K562 (cell line): ENCODE data around the gene DIAPH1. TPM values are rescaled to one million over a fixed set of nuclear protein-coding genes. Genes with fewer than 3 reads are reported as not detected.

Experiments used
- ATAC-seq: fragments of 200-7000 bp; cut with Tn5 transposase; 3 replicates; pipeline ENCODE4 v1.9.1; 2020; ENCODE audit warnings: moderate library complexity
- BruUV-seq: library from RNA; stranded (reverse); fragments of 400-500 nt; replicated peaks from 2 replicates; lab custom pipeline; 2021; lab: Mats Ljungman, UMichigan
- CTCF ChIA-PET: fragments of 300-600 bp; formaldehyde crosslinking; extraction: SDS; loops from one replicate; lab custom pipeline; 2021; ENCODE audit warnings: low intra/inter-chr PET ratio; lab: Yijun Ruan, JAX
- POLR2A ChIA-PET: fragments of 300-600, 350-650 bp; sonication (Branson Sonifier 250); formaldehyde crosslinking; extraction: SDS; loops from one replicate; lab custom pipeline; 2021; ENCODE audit warnings: antibody characterized with exemption, inconsistent platforms; lab: Yijun Ruan, JAX
- DNase-seq, 4 experiments: peaks; one replicate each; pipeline versions ENCODE4 v3.0.0 to v3.0.0-alpha.2; 2011 to 2018; ENCODE audit warnings: low spot score in 3 of 4, mixed read lengths in 3 of 4; ENCODE audit errors: extremely low read depth in 1 of 4
- FAIRE-seq: peaks from 2 replicates; lab custom pipeline; 2011; peaks lifted over from hg19 to GRCh38; lab: Jason Lieb, UNC
- H2AFZ ChIP-seq: 2 replicates; pipeline ENCODE4 v1.6.0; 2011; ENCODE audit warnings: low read depth, low read length, control low read depth, inconsistent platforms
- H3K27ac ChIP-seq: fragments of 200-600 bp; 3 replicates; pipeline ENCODE4 v1.8.0; 2011; ENCODE audit warnings: low read depth, mild to moderate bottlenecking, control low read depth, inconsistent platforms, low read length, moderate library complexity, mixed read lengths; ENCODE audit errors: extremely low read depth
- H3K27me3 ChIP-seq, 2 experiments: fragments of 300-600 bp in 1 of 2; 2 replicates in 1 of 2; 3 replicates in 1 of 2; pipeline versions ENCODE4 v1.6.0 to v1.8.0; 2011; ENCODE audit warnings: inconsistent platforms in 2 of 2, low read length in 2 of 2, mild to moderate bottlenecking in 1 of 2, mixed read lengths in 1 of 2, moderate library complexity in 1 of 2; ENCODE audit not compliant: control insufficient read depth in 2 of 2, insufficient read depth in 2 of 2
- H3K36me3 ChIP-seq: fragments of 300-600 bp; 3 replicates; pipeline ENCODE4 v1.8.0; 2011; ENCODE audit warnings: mild to moderate bottlenecking, low read length, inconsistent platforms; ENCODE audit not compliant: control insufficient read depth, insufficient read depth
- H3K4me1 ChIP-seq, 2 experiments: fragments of 200-600 bp in 1 of 2; replicated peaks in 1 of 2; 2 replicates in 1 of 2; 3 replicates in 1 of 2; pipeline versions ENCODE4 v1.5.1 to v1.8.0; 2011; ENCODE audit warnings: inconsistent platforms in 2 of 2, low read length in 2 of 2, mild to moderate bottlenecking in 1 of 2, mixed read lengths in 1 of 2, moderate library complexity in 1 of 2; ENCODE audit not compliant: control insufficient read depth in 2 of 2, insufficient read depth in 2 of 2
- H3K4me2 ChIP-seq: 2 replicates; pipeline ENCODE4 v1.6.1; 2011; ENCODE audit warnings: low read length, control low read depth, inconsistent platforms, mixed read lengths; ENCODE audit not compliant: insufficient read depth
- H3K4me3 ChIP-seq: fragments of 200-600 bp; sonication (generic), shearing (Covaris generic); 2 replicates; pipeline ENCODE4 v1.5.1; 2016; ENCODE audit warnings: control low read depth, inconsistent platforms
- H3K79me2 ChIP-seq: fragments of 200-600 bp; 3 replicates; pipeline ENCODE4 v1.8.0; 2011; ENCODE audit warnings: low read length, inconsistent platforms; ENCODE audit not compliant: control insufficient read depth, insufficient read depth
- H3K9ac ChIP-seq, 2 experiments: 2 replicates each; pipeline versions ENCODE4 v1.6.0 to v1.6.1; 2011; ENCODE audit warnings: low read depth in 2 of 2, low read length in 2 of 2, control low read depth in 1 of 2, inconsistent platforms in 1 of 2, mild to moderate bottlenecking in 1 of 2, mixed read lengths in 1 of 2; ENCODE audit not compliant: insufficient read depth in 1 of 2
- H3K9me1 ChIP-seq: one replicate; pipeline ENCODE4 v1.6.0; 2011; ENCODE audit warnings: inconsistent platforms, mild to moderate bottlenecking, low read length, moderate library complexity; ENCODE audit not compliant: control insufficient read depth, insufficient read depth
- H3K9me3 ChIP-seq: replicated peaks from 2 replicates; pipeline ENCODE4 v1.5.1; 2011; ENCODE audit warnings: low read depth, low read length, inconsistent platforms; ENCODE audit not compliant: control insufficient read depth, insufficient read depth
- H4K20me1 ChIP-seq: replicated peaks from 2 replicates; pipeline ENCODE4 v1.6.1; 2011; ENCODE audit warnings: low read length, inconsistent platforms, mixed read lengths; ENCODE audit not compliant: control insufficient read depth, insufficient read depth
- CAMTA2 ChIP-seq: fragments of 250-450 bp; sonication (Bioruptor Pico); conservative IDR thresholded peaks from 2 replicates; pipeline ENCODE4 v1.5.1; 2022
- FOS ChIP-seq: IDR thresholded peaks from 3 replicates; pipeline ENCODE4 v1.6.1; 2011; ENCODE audit not compliant: insufficient read length; ENCODE audit errors: extremely low read depth
- HDAC3 ChIP-seq: fragments of 450-650 bp; IDR thresholded peaks from 2 replicates; pipeline ENCODE4 v1.6.1; 2018; ENCODE audit warnings: borderline replicate concordance, mild to moderate bottlenecking, moderate library complexity; ENCODE audit not compliant: partially characterized antibody
- HIVEP1 ChIP-seq: fragments of 250-450 bp; sonication (Bioruptor Pico); IDR thresholded peaks from 2 replicates; pipeline ENCODE4 v1.4.0; 2020; ENCODE audit warnings: mild to moderate bottlenecking
- KAT8 ChIP-seq: fragments of 450-650 bp; IDR thresholded peaks from 2 replicates; pipeline ENCODE4 v1.6.1; 2016; ENCODE audit warnings: low read depth, mild to moderate bottlenecking
- LARP7 ChIP-seq: fragments of 450-650 bp; IDR thresholded peaks from 2 replicates; pipeline ENCODE4 v1.6.1; 2016
- MED1 ChIP-seq: sonication (generic); formaldehyde crosslinking; IDR thresholded peaks from 2 replicates; pipeline ENCODE4 v1.8.1; 2023; ENCODE audit warnings: missing genetic modification reagents, borderline replicate concordance
- MEF2D ChIP-seq: conservative IDR thresholded peaks from 2 replicates; pipeline ENCODE4 v1.6.1; 2016; ENCODE audit warnings: low read depth, missing genetic modification characterization, missing compliant biosample characterization
- MTA3 ChIP-seq: fragments of 450-650 bp; formaldehyde crosslinking; IDR thresholded peaks from 2 replicates; pipeline ENCODE4 v1.6.1; 2017; ENCODE audit warnings: mild to moderate bottlenecking, borderline replicate concordance
- POU5F1 ChIP-seq: fragments of 150-350 bp; IDR thresholded peaks from 2 replicates; pipeline ENCODE4 v1.6.1; 2014; ENCODE audit warnings: borderline replicate concordance, low read length, low read depth, mild to moderate bottlenecking; ENCODE audit not compliant: partially characterized antibody
- in situ Hi-C: fragments of 300-500 bp; cut with MboI; formaldehyde crosslinking; loops from 4 replicates; pipeline ENCODE4 v1.15.0; 2018; ENCODE audit warnings: inconsistent platforms, mixed read lengths
- intact Hi-C: fragments of 100-400 bp; cut with micrococcal nuclease; formaldehyde crosslinking; loops from 2 replicates; pipeline ENCODE4 v1.14.2; 2022
- polyA plus RNA-seq, 8 experiments: library from polyadenylated mRNA; depleted of rRNA in 4 of 8; stranded (reverse) in 5 of 8; unstranded in 3 of 8; fragments of >200 nt; fragmentation: Nextera tagmentation in 2 of 8; fragmentation: Illumina TruSeq in 1 of 8; extraction: Ambion mirVana in 2 of 8; extraction: Trizol in 1 of 8; gene quantifications; 2 replicates each; pipeline versions ENCODE4 v1.2.1 to v1.2.3, GENCODE V29; 2011 to 2014; ENCODE audit warnings: inconsistent platforms in 1 of 8, missing spikeins in 1 of 8
- total RNA-seq, 7 experiments: library from RNA; depleted of rRNA in 6 of 7; stranded (reverse); fragments of >200 nt in 6 of 7; fragmentation: Illumina TruSeq in 2 of 7; extraction: Trizol in 2 of 7; gene quantifications; 2 replicates each; pipeline versions ENCODE4 v1.2.1 to v1.2.3, GENCODE V29; 2011 to 2021; ENCODE audit warnings: low replicate concordance in 1 of 7
- TF ChIP-seq, protein P1 (sequence below): sonication (generic); formaldehyde crosslinking; IDR thresholded peaks from 2 replicates; pipeline ENCODE4 v1.8.0; 2022; ENCODE audit warnings: missing genetic modification reagents, mild to moderate bottlenecking, borderline replicate concordance
- TF ChIP-seq, protein P2 (sequence below): fragments of 250-450 bp; sonication (Bioruptor Pico); IDR thresholded peaks from 2 replicates; pipeline ENCODE4 v1.5.0; 2021; ENCODE audit warnings: mild to moderate bottlenecking, moderate library complexity
- TF ChIP-seq, protein P3 (sequence below): sonication (generic); formaldehyde crosslinking; IDR thresholded peaks from 2 replicates; pipeline ENCODE4 v1.8.0; 2022; ENCODE audit warnings: mild to moderate bottlenecking, low read depth, missing genetic modification reagents
- TF ChIP-seq, protein P4 (sequence below): sonication (generic); formaldehyde crosslinking; IDR thresholded peaks from 2 replicates; pipeline ENCODE4 v1.8.1; 2023; ENCODE audit warnings: mild to moderate bottlenecking, missing genetic modification reagents, moderate library complexity

DIAPH1 gene
- total and polyA plus RNA-seq, 9 of the 15 experiments (the other 6 are each of a cell fraction or from before 2014, with no cell fraction given), result 60.8 to 328 (median 97.8) TPM

DNA sequence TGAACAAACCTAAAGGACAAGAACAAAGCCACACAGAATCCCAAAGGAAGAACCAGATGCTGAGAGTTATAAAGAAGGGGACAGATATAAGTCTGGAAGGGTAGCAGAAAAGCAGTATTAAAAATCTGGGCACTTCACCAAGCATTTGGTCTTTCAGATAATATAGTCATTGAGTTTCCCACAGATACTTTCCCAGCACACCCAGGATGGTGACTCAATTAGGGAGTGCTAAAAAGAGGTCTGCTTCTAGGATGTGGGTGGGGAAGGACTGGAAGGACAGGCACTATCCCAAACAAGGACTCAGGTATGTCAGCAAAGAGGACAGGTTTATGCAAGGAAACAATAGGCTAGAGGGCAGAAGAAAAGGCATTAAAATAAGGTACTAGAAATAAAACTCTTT is 59.3 kb downstream of the DIAPH1 start:
- DNase-seq (no peak), ATAC-seq (no peak), FAIRE-seq (no peak)
- POLR2A ChIA-PET, result interaction anchor here (0.6 kb wide), 1 partner anchor 215 kb away, joined by 3 read pairs; no protein-coding TSS in a partner anchor
- Histone ChIP-seq H3K4me1 (peaks cover 0 to 1% of the 10 kb centered on the region in 2 experiments; a peak in 1 of 5 replicates), H3K4me3 (no peak overlapping the region), H3K36me3 (peaks cover 98% of the 10 kb centered on the region), H3K9me1 (no peaks in the 10 kb centered on the region), H3K27ac (no peak overlapping the region), H3K9ac (no peak overlapping the region), H3K4me2 (no peak overlapping the region), H4K20me1 (no peaks in the 10 kb centered on the region), H3K79me2 (peaks cover 51% of the 10 kb centered on the region), H3K9me3 (no peaks in the 10 kb centered on the region), H2AFZ (no peak overlapping the region), H3K27me3 (no peaks in the 10 kb centered on the region)
- CTCF ChIA-PET, result interaction anchor here (1.0 kb wide), 1 partner anchor 239 kb away, joined by 4 read pairs; the partner anchor contains the start of gene TAF7
- intact Hi-C loops (loop anchor here (2.0 kb wide), 2 partner anchors 139 to 347 kb away; partner anchors contain the start of genes PCDHB13 and PCDHGA11), in situ Hi-C loops (no loop called here)
- BruUV-seq, result no TSS peak
- TF ChIP-seq MTA3 (no peak), HDAC3 (no peak), CAMTA2 (CRISPR knock-in tag) (no peak), POU5F1 (no peak), LARP7 (no peak), MEF2D (tag) (no peak), FOS (no peak), KAT8 (no peak), MED1 (CRISPR knock-in tag) (no peak), HIVEP1 (CRISPR knock-in tag) (no peak)
- TF ChIP-seq, protein P1, sequence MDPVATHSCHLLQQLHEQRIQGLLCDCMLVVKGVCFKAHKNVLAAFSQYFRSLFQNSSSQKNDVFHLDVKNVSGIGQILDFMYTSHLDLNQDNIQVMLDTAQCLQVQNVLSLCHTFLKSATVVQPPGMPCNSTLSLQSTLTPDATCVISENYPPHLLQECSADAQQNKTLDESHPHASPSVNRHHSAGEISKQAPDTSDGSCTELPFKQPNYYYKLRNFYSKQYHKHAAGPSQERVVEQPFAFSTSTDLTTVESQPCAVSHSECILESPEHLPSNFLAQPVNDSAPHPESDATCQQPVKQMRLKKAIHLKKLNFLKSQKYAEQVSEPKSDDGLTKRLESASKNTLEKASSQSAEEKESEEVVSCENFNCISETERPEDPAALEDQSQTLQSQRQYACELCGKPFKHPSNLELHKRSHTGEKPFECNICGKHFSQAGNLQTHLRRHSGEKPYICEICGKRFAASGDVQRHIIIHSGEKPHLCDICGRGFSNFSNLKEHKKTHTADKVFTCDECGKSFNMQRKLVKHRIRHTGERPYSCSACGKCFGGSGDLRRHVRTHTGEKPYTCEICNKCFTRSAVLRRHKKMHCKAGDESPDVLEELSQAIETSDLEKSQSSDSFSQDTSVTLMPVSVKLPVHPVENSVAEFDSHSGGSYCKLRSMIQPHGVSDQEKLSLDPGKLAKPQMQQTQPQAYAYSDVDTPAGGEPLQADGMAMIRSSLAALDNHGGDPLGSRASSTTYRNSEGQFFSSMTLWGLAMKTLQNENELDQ, result no peak
- TF ChIP-seq, protein P2, sequence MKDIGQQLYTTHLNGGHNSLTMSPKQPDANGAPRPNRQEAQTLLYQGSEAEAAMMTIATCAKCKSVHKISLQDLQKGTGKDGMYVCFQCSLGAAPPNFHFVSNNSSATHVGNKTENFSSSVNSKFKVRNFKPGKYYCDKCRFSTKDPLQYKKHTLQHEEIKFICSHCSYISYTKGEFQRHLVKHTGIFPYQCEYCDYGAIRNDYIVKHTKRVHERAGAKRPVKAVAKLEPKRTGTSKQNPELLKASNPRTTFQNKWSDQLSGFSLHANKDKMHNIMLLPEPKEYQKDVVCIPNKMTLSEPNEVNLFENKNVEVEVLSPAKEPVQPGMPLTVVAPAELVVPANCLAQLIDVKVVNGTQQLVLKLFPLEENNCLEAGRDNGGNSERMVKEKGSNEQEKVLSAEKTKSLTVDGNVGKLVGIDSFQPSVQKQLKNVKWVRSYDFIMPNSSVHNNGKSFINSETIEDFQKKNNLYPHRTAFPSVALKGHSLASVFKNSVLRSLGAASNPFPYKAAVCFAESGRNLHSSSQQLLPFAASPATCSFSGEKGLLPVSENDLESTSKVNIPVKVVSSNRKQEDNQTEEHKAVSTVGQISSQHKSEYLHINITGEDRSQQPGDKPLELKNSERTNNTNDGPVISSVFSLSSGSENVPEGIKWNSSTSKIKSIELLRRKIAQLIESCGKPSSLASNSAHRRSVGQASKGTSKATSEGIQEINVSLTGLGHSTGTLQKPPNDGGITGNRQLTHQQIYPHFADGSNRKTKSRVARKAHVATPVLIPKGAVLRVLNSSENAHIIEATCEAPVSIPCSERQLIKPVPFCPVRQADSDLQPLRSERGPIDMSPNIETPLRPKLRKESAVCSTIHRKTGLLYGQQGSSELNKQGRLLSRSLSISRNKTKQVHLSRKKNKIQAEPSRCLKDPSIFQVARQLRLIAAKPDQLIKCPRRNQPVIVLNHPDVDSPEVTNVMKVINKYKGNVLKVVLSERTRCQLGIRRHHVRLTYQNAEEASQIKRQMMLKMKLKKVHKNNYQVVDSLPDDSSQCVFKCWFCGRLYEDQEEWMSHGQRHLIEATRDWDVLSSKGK (CRISPR knock-in tag), result no peak
- TF ChIP-seq, protein P3, sequence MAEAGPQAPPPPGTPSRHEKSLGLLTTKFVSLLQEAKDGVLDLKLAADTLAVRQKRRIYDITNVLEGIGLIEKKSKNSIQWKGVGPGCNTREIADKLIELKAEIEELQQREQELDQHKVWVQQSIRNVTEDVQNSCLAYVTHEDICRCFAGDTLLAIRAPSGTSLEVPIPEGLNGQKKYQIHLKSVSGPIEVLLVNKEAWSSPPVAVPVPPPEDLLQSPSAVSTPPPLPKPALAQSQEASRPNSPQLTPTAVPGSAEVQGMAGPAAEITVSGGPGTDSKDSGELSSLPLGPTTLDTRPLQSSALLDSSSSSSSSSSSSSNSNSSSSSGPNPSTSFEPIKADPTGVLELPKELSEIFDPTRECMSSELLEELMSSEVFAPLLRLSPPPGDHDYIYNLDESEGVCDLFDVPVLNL (CRISPR knock-in tag), result no peak
- TF ChIP-seq, protein P4, sequence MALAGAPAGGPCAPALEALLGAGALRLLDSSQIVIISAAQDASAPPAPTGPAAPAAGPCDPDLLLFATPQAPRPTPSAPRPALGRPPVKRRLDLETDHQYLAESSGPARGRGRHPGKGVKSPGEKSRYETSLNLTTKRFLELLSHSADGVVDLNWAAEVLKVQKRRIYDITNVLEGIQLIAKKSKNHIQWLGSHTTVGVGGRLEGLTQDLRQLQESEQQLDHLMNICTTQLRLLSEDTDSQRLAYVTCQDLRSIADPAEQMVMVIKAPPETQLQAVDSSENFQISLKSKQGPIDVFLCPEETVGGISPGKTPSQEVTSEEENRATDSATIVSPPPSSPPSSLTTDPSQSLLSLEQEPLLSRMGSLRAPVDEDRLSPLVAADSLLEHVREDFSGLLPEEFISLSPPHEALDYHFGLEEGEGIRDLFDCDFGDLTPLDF, result no peak
